Glomerular visceral epithelial cell (primary cell): Measurements from ENCODE around the gene HYDIN.
"Not testable (repeated sequence)": the region's sequence is repeated elsewhere in the genome, so short reads cannot be mapped to it uniquely, and the experiment has no call there.

Source experiments
- DNase-seq: peaks from one replicate; pipeline ENCODE4 v3.0.0-alpha.2; 2016; ENCODE audit errors: extremely low spot score

The HYDIN gene

GRCh38 chr16:71225145-71225544 is 5.4 kb downstream of the HYDIN start:
- no peak for DNase-seq

GRCh38 chr16:71218306-71218963 is 12.1 kb downstream of the HYDIN start:
- DNase-seq = no peak

GRCh38 chr16:71217506-71217905 is 13.0 kb downstream of the HYDIN start:
- DNase-seq = no peak

GRCh38 chr16:71216714-71217113 is 13.8 kb downstream of the HYDIN start:
- DNase-seq = no peak

- no peak for DNase-seq
These were observed 15.7 kb downstream of the HYDIN start for GRCh38 chr16:71214746-71215381.

DNA sequence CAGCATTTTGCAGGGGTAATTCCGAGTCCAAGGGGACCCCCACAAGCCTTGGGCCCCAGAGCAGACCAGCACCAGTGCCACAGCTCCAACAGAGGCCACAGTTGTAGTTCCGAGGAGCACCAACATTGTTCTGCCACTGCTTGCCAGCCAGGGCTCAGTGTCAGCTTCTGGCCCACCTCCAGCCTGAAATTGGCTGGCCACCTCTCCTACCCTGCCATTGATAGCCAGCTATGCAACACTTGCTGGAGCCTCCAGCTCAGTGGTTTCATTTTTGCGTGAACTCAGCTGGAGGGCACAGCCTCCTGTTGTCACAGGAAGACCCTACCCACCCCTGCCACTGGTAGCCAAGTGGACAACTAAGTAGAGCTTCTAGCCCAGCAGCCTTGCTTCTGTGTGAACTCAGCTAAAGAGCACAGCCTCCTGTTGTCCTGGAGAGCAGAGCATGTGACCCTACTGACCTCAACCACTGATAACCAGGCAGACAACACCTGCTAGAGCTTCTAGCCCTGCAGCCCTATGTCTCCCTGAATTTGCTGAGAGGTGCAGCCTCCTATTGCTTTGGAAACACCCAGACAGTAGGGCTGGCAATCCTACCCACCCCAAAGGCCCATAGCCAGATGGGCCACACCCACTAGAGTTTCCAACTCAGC is 24.9 kb downstream of the HYDIN start:
- no peak for DNase-seq

DNA sequence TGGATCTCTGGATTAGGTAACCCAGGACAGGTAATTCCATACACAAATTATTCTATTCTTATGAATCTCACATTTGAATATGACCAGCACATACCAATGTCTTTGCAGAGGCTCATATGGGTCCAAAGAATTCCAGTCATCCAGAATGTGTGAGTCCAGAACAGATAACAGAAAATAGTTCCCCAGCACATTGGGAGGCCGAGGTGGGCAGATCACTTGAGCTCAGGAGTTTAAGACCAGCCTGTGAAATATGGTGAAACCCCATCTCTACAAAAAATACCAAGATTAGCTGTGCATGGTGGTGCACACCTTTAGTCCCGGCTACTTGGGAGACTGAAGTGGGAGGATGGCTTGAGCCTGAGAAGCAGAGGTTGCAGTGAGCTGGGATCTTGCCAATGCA is 26.9 kb downstream of the HYDIN start:
- no peak for DNase-seq

DNA sequence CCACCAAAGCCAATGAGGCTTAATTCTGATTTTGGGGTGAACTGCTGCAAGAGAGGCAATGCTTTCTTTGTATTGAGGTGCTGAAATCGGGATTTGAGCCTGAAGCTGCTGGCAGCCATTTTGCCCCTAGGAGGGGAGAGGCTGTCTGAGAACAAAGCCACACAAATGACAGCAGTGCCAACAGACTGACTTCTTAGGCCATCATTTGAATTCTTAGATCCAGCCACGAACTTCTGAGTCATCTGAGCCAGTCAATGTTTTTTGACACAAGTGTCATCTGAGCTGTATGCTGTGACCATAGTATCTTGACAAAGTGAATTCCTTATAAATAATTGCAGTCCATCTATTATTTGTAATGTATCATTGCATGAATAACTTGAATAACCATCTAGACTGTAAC is 29.0 kb downstream of the HYDIN start:
- no peak for DNase-seq

DNA sequence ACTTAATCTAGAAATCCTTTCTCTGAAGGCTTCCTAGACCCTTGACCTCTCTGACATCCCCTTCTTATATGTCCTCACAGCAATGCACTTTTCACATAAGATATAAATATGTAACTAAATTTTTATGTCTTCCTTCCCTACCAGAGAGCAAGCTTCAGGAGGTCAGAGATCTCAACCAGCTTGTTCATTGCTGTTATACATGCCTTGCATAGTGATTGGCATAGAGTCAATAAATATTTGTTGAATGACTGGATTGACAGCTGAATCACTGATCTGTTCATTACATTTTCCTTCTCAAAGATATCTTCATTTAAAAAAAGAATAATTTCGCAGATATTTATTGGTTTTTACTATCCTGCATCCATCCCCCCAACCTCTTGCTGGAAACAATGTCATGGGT is 29.5 kb downstream of the HYDIN start:
- no peak for DNase-seq

DNA sequence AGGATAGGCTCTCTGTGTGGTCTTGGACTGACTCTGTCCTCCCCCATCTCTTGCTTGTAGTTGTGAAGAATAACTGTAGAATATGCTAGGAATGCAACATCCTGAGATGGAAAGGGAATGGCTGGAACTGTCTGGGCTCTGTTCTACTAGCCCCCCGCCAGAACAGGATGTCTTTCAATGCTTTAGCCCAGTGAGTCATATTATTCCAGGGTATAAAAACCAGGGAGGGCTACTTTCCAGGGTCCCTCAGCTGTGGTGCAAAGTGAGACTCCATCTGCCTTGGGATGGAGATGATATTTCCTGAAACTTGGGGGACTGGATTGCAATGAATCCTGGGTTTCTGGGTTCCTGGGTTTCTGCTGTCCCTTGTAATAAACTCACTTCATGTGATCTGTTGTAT is 32.1 kb downstream of the HYDIN start:
- no peak for DNase-seq

DNA sequence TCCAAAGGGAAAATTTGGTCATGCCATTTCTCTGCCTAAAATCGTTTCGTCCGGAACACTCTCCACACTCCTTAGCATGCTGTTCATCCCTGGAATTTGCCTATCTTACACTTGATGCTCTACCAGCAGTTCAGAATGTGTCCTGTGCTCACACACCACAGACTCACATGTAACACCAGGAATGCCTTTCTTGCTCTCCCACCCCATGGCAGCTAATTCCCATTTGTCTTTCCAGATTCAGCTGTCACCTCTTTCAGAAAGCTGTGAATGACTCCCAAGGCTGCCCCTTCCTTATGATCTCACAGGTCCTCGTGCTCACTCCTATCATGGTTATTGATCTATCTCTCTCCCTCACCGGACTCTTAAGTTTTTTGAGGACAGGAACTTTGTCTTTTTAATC is 38.1 kb downstream of the HYDIN start:
- DNase-seq = no peak

DNA sequence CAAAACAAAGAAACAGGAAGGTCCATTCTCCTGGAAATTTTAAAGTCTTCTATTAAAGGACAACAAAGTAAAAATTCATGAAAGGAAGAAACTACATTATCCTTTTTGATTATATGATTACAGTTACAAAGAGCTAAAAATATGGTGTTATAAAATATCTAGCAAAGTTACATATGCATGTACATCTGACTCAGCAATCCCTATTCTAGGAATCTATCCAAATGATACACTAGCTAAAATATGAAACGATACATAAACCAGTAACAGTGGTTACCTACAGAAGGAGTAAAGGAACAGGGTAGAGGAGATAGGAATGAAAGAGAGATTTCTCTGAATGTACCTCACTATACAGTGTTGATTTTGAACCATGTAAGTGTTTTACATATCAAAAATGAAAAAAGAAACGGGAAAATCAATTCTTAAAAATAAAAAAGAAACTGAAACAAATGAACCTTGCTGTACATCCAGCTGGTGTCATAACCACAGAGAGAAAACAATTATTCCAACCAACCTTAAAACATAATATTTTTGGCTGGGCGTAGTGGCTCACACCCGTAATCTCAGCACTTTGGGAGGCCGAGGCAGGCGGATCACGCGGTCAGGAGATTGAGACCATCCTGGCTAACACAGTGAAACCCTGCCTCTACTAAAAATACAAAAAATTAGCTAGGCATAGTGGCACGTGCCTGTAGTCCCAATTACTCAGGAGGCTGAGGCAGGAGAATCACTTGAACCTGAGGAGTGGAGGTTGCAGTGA is 41.4 kb downstream of the HYDIN start:
- DNase-seq = no peak

DNA sequence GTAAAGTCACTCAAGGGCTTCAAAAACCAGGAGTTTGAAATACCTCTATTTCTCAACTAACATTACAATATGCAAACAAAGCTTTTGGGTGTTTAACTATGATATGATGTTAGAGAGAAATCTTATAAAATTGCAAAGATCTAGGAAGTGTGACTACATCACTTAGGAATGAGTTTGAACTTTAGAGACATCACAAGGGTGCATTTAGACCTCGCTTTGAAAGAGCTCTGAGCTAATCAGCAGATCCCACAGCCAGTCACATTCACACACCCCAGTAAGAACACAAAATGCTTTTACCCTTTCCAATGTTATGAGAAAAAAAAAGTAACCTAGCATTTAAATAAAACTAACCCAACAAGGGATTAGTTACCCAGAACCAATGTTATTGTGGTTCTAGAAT is 45.2 kb downstream of the HYDIN start:
- DNase-seq = no peak

DNA sequence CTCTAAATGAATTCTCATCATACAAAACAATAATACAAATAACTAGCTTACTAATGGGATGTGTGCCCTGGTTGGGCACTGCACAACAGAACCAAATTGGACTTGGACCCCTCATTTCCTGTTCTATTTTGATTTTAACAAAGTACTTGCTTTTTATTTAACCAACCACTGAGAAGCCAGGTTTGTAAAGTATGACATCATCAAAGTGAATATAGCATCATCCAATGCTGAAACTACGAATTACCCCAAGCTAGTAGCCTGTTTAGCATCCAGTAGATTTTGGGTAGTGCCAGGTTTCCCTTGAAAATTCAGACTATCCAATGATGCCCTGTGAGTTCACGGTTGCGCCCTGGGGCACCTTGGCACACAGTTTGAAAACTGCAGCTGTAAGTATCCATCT is 51.0 kb downstream of the HYDIN start:
- no peak for DNase-seq

DNA sequence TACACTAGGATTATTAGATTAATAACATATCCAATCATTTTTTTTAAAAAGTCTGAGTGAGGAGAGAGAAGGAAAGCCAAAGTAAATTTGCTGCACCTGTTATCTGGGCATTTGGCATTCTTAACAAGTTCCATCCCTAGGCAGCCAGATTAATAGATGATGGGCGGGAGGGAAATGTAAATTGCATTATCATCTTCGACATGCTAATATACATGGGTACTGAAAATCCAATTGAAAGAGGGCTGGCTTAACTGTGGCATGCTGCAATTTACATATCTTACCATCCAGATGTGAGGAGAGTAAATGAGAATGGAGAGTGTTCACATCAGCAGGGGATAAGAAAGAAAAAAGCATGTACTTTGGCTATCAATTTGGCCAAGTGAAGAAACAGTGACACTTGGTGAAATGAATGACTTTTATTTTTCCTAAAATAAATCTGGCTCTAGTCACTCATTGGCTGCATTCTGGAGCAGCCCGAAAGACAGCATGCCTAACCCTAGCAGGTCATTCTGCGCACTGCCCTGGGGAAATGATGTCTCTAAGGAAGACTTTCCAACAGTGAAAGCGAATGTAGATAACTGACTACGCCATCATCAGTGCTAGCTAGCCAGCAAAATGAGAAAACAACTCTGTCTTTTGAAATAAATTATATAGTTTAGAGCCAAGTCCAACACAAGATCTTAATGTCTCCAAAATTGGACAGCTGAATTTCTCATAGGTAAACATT is 57.9 kb downstream of the HYDIN start:
- DNase-seq = no peak

GRCh38 chr16:71161007-71161406 is 69.5 kb downstream of the HYDIN start:
- not testable (repeated sequence) for DNase-seq

DNA sequence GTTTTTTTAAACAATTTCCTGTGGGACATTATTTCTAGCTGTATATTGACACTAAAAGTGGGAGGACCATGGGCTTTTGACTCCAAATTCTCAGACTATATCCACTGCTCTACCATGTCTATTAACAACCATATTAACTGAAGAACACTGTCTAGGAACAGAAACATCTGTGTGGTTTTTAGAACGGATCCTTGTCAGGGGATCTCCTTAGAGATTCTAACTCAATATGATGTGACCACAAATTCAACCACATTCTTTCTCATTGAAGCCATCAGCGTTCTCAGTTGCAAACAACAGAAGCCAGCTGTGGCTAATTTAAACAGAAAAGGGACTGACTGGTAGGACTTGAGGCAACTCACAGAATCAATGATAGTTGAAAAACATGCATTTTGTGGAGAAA is 73.2 kb downstream of the HYDIN start:
- not testable (repeated sequence) for DNase-seq

DNA sequence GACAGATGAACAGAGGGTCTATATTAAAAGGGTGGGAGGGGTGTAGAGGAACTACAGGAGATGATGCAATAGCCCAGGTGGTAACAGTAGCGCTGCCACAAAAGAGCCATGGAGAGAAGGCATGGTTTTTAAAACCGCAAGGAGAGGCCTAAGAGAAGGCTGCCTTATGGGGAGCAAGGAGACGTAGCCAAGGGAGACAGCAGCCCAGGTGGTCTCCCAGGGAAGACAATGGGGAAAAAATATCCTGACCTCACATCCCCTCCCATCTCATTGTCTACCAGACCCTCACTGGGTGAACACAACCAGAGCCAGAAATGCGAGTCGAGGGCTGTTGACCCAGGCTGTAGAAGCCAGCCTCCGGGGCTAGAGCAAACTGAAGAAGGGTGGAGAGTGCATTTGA is 77.2 kb downstream of the HYDIN start:
- DNase-seq = not testable (repeated sequence)

DNA sequence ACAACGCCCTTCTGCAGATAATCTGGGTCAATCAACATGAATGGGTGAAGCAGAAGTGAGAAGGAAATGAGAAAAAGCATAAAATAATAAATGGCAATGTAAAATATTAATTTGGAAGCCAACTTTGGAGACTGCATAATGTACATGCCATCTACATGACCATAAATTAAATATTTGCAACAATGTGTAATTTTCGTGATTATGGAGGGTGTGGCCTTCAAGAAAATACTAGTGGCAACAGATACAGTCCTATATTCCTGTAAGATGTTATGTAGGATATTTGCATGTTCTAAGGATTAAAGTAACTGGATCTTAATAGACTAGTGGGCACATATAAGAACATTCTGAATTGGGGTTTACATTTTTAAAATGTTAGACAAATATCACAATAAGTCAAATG is 78.9 kb downstream of the HYDIN start:
- not testable (repeated sequence) for DNase-seq

- not testable (repeated sequence) for DNase-seq
These were observed 87.3 kb downstream of the HYDIN start for GRCh38 chr16:71143246-71143645.

- DNase-seq = not testable (repeated sequence)
These were observed 120.0 kb downstream of the HYDIN start for GRCh38 chr16:71110565-71110964.

- not testable (repeated sequence) for DNase-seq
These were observed 120.8 kb downstream of the HYDIN start for GRCh38 chr16:71109656-71110208.
